Lower lobe of right lung (tissue), 2 donors: ENCODE results near the gene PVRIG. TPM values are rescaled to one million over a fixed set of nuclear protein-coding genes. Genes with fewer than 3 reads are reported as not detected.
"Not testable (repeated sequence)": the region's sequence is repeated elsewhere in the genome, so short reads cannot be mapped to it uniquely, and the experiment has no call there.

Experiments used
- ATAC-seq, 2 donors: fragments of 200-7000 bp; cut with Tn5 transposase; one replicate each; pipeline ENCODE4 v1.9.1; 2020 to 2022; ENCODE audit warnings: mild to moderate bottlenecking in 2 of 2, moderate library complexity in 2 of 2
- DNase-seq: peaks from one replicate; pipeline ENCODE4 v3.0.0-alpha.2; 2020
- H3K27ac ChIP-seq: fragments of 200-600 bp; one replicate; pipeline ENCODE4 v1.8.0; 2022
- H3K27me3 ChIP-seq: fragments of 200-600 bp; one replicate; pipeline ENCODE4 v1.8.0; 2022; ENCODE audit warnings: low read depth
- H3K36me3 ChIP-seq: fragments of 200-600 bp; one replicate; pipeline ENCODE4 v1.8.0; 2022; ENCODE audit warnings: mild to moderate bottlenecking
- H3K4me1 ChIP-seq: fragments of 200-600 bp; one replicate; pipeline ENCODE4 v1.8.0; 2022
- H3K4me3 ChIP-seq: fragments of 200-600 bp; one replicate; pipeline ENCODE4 v1.8.0; 2022; ENCODE audit warnings: mild to moderate bottlenecking
- H3K9me3 ChIP-seq: fragments of 200-600 bp; one replicate; pipeline ENCODE4 v1.8.0; 2022
- CTCF ChIP-seq: fragments of 200-600 bp; IDR thresholded peaks from one replicate; pipeline ENCODE4 v1.8.0; 2022; ENCODE audit warnings: antibody characterized with exemption, mild to moderate bottlenecking
- intact Hi-C: fragments of 100-400 bp; cut with DNase I; formaldehyde crosslinking; loops from one replicate; pipeline ENCODE4 v1.11.0; 2022
- total RNA-seq: library from RNA; stranded (reverse); fragmentation: NEBNext Ultra II Directional; extraction: Animal tissue kit (Norgen Biotek cat#: 25700); gene quantifications from one replicate; pipeline ENCODE4 v1.2.1, GENCODE V29; 2021
- donor health status: DM: no; HTN: yes; CAD: no; lungs with severe emphysema.

PVRIG gene
- total RNA-seq, 1 donor from 2014 or later = not detected

- Histone ChIP-seq H3K9me3 (no peaks in the 10 kb centered on the region), H3K27me3 (no peaks in the 10 kb centered on the region), H3K36me3 (peaks cover 4% of the 10 kb centered on the region), H3K4me3 (peak overlapping the region; percentile 11), H3K27ac (peak overlapping the region; percentile 46), H3K4me1 (no peaks in the 10 kb centered on the region)
- intact Hi-C loops = no loop called here
- no peak for ATAC-seq
- no peak for DNase-seq
- TF ChIP-seq CTCF = no peak
These were observed 2.2 kb downstream of the PVRIG start for GRCh38 chr7:100221767-100222444.

GRCh38 chr7:100222445-100223132 is 2.8 kb downstream of the PVRIG start:
- Histone ChIP-seq H3K4me3 (no peak overlapping the region), H3K36me3 (peaks cover 4% of the 10 kb centered on the region), H3K9me3 (no peaks in the 10 kb centered on the region), H3K27me3 (no peaks in the 10 kb centered on the region), H3K4me1 (no peaks in the 10 kb centered on the region), H3K27ac (no peak overlapping the region)
- DNase-seq (no peak), ATAC-seq (no peak)
- TF ChIP-seq CTCF = no peak
- intact Hi-C loops = no loop called here

GRCh38 chr7:100223376-100223927 is 3.7 kb downstream of the PVRIG start:
- DNase-seq, H3K27ac ChIP-seq, H3K36me3 ChIP-seq, H3K9me3 ChIP-seq, H3K4me1 ChIP-seq, H3K27me3 ChIP-seq, H3K4me3 ChIP-seq, intact Hi-C loops, ATAC-seq: not testable (repeated sequence)

GRCh38 chr7:100224891-100225290 is 5.1 kb downstream of the PVRIG start:
- H3K36me3 ChIP-seq, DNase-seq, H3K9me3 ChIP-seq, H3K4me1 ChIP-seq, H3K27ac ChIP-seq, H3K4me3 ChIP-seq, ATAC-seq, H3K27me3 ChIP-seq, intact Hi-C loops: not testable (repeated sequence)

GRCh38 chr7:100234660-100235317 is 15.0 kb downstream of the PVRIG start:
- ATAC-seq, H3K27ac ChIP-seq, H3K4me3 ChIP-seq, H3K27me3 ChIP-seq, H3K9me3 ChIP-seq, H3K36me3 ChIP-seq, H3K4me1 ChIP-seq, intact Hi-C loops, DNase-seq: not testable (repeated sequence)

GRCh38 chr7:100239975-100240374 is 20.2 kb downstream of the PVRIG start:
- ATAC-seq, intact Hi-C loops, H3K36me3 ChIP-seq, H3K27ac ChIP-seq, DNase-seq, H3K27me3 ChIP-seq, H3K4me1 ChIP-seq, H3K9me3 ChIP-seq, H3K4me3 ChIP-seq: not testable (repeated sequence)

GRCh38 chr7:100243385-100243784 is 23.6 kb downstream of the PVRIG start:
- H3K27ac ChIP-seq, H3K36me3 ChIP-seq, H3K4me3 ChIP-seq, DNase-seq, ATAC-seq, H3K4me1 ChIP-seq, H3K27me3 ChIP-seq, intact Hi-C loops, H3K9me3 ChIP-seq: not testable (repeated sequence)

- intact Hi-C loops = not testable (repeated sequence)
These were observed 25.3 kb downstream of the PVRIG start for GRCh38 chr7:100244988-100245605.

GRCh38 chr7:100246121-100246864 is 26.5 kb downstream of the PVRIG start:
- H3K36me3 ChIP-seq, H3K27ac ChIP-seq, intact Hi-C loops, H3K4me3 ChIP-seq, H3K4me1 ChIP-seq, H3K27me3 ChIP-seq, ATAC-seq, H3K9me3 ChIP-seq, DNase-seq: not testable (repeated sequence)

More at GRCh38 chr7:100244988-100245605, 25.3 kb downstream of the PVRIG start:
- not testable (repeated sequence) for H3K36me3 ChIP-seq, H3K4me3 ChIP-seq, H3K27ac ChIP-seq, ATAC-seq, DNase-seq, H3K4me1 ChIP-seq, H3K9me3 ChIP-seq, H3K27me3 ChIP-seq

GRCh38 chr7:100246865-100247137 is 27.1 kb downstream of the PVRIG start:
- ATAC-seq, H3K27ac ChIP-seq, DNase-seq, intact Hi-C loops, H3K4me1 ChIP-seq, H3K9me3 ChIP-seq, H3K27me3 ChIP-seq, H3K36me3 ChIP-seq, H3K4me3 ChIP-seq: not testable (repeated sequence)
